ENCODE measurements around the gene SPECC1L.
"Not testable (repeated sequence)": the region's sequence is repeated elsewhere in the genome, so short reads cannot be mapped to it uniquely, and the experiment has no call there.

Gene SPECC1L

GRCh38 chr22:24285245-24285644, 14.6 kb downstream of the SPECC1L start:
- Mint-ChIP-seq H3K27ac (peak overlapping the region; percentile 24), H3K27me3 (peaks cover 5% of the 10 kb centered on the region), H3K9me3 (no peaks in the 10 kb centered on the region), H3K4me3 (no peak overlapping the region), H3K4me1 (peaks cover 47% of the 10 kb centered on the region), H3K36me3 (peaks cover 22% of the 10 kb centered on the region)
- CTCF ChIA-PET: interaction anchor here (1.0 to 2.1 kb wide), 4 partner anchors 17 to 237 kb away, joined by 3 to 5 read pairs (median 4); no protein-coding TSS in a partner anchor
- no peak for DNase-seq

DNA sequence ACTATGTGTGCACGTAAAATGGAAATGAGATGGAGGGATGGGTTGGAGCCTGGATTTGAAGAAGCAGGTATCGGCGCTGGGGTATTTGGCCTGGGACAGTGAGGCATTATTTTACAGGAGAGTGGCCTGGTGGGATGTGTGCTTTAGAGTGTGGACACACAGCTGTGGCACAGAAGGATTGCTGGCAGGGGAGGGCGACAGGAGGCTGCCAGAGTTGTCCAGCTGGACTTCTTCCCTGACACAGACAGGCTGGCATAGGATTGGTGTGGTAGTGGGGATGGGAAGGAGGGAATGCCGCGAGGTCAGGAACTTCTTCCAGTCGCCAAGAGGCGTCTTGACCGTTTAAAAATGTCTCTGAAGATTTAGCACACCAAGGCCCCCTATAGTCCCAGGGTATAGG, 16.6 kb downstream of the SPECC1L start:
- H3K27ac Mint-ChIP-seq, CTCF ChIA-PET, DNase-seq, H3K9me3 Mint-ChIP-seq, H3K4me3 Mint-ChIP-seq, H3K27me3 Mint-ChIP-seq: not testable (repeated sequence)
- Mint-ChIP-seq H3K36me3 (peaks cover 13% of the 10 kb centered on the region), H3K4me1 (peaks cover 34% of the 10 kb centered on the region)

DNA sequence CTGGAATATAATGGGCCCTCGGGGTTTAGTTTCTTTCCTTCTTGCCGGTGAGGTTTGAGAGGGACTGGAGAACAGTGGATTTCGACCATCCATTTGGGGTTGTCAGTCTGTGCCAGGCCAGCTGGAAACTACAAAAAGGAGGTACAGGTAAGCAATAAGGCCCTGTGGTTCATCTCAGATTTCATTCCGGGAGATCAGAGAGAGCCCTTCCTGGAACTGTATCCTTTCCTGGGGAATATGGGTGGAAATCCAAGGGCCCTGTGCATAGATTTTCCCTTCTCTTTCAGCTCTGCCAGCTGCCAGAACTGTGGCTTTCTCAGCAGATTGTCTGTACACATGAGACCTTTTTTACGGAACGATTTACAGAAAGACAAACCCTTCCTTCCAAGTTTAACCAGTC, 17.2 kb downstream of the SPECC1L start:
- DNase-seq, H3K9me3 Mint-ChIP-seq, H3K27ac Mint-ChIP-seq, H3K4me3 Mint-ChIP-seq, H3K36me3 Mint-ChIP-seq, CTCF ChIA-PET, H3K27me3 Mint-ChIP-seq: not testable (repeated sequence)
- peaks cover 30% of the 10 kb centered on the region for H3K4me1 Mint-ChIP-seq

DNA sequence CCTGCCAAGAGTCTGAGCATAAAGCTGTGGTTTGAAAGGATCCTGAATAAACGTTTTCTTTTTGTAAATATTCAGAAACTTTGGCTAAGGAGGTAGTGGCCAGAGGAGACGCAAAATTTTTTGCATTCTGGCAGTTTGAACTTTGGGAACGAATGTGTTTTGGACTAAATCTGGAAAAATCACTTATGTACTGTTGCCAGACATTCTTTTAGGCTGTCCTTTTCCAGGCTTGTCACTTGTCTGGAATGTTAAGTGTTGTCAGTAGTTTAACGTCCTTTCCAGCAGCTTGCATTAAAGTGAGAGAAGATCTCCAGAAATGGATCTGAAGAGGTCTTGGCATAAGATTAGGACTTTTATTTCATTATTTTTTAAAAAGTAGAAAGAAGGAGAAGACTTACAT, 18.5 kb downstream of the SPECC1L start:
- H3K27me3 Mint-ChIP-seq: no peaks in the 10 kb centered on the region
- H3K36me3 Mint-ChIP-seq: peaks cover 6% of the 10 kb centered on the region
- no peaks in the 10 kb centered on the region for H3K9me3 Mint-ChIP-seq
- H3K4me3 Mint-ChIP-seq: no peak overlapping the region
- DNase-seq: no peak
- CTCF ChIA-PET: interaction anchor here (0.9 kb wide), 1 partner anchor 59 kb away, joined by 3 read pairs; no protein-coding TSS in a partner anchor
- peaks cover 23% of the 10 kb centered on the region for H3K4me1 Mint-ChIP-seq
- H3K27ac Mint-ChIP-seq: no peak overlapping the region

DNA sequence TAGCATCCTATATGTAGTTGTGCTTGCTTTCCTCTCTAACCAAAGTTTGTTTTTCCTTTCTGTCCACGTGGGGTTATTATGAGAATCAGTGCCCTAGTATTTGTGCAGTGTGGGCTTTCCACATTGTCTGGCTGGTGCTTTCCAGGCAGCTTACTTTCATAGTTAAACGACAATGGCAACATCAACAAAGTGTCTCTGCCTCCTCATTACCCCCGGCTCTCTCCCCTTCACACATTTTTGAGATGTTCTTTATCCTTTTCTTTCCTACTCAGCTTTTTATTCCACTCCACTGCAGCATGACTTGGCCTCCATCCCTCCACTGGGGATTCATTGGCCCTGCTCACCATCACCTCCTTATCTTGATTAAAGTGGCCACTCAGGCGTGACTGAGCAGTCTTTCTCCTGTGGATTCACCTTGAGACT, 19.1 kb downstream of the SPECC1L start:
- CTCF ChIA-PET: no interaction called here
- Mint-ChIP-seq H3K27me3 (no peaks in the 10 kb centered on the region), H3K36me3 (peaks cover 6% of the 10 kb centered on the region), H3K4me3 (no peak overlapping the region), H3K4me1 (peaks cover 20% of the 10 kb centered on the region), H3K9me3 (no peaks in the 10 kb centered on the region), H3K27ac (no peak overlapping the region)
- DNase-seq: no peak

DNA sequence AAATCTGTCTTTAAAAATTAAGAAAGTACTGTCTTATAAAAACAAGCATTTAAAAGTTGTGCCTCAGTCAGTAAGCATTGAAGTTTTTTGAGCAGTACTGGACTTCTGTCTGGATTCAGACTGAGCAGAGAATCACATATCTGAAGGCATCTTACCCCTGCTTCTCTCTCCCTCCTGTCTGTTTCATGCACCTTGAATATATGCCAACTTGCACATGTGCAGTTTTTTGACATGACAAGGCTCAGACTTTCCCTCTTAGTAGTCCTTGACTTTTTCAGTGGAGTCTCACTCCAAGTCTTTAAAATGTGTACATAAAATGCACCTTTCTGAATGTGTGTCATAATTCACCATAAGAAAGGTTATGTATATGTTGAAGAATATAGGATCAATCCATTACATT, 19.8 kb downstream of the SPECC1L start:
- DNase-seq: no peak
- CTCF ChIA-PET: no interaction called here
- Mint-ChIP-seq H3K9me3 (no peaks in the 10 kb centered on the region), H3K4me3 (no peak overlapping the region), H3K36me3 (peaks cover 6% of the 10 kb centered on the region), H3K4me1 (peaks cover 13% of the 10 kb centered on the region), H3K27me3 (no peaks in the 10 kb centered on the region), H3K27ac (no peak overlapping the region)

DNA sequence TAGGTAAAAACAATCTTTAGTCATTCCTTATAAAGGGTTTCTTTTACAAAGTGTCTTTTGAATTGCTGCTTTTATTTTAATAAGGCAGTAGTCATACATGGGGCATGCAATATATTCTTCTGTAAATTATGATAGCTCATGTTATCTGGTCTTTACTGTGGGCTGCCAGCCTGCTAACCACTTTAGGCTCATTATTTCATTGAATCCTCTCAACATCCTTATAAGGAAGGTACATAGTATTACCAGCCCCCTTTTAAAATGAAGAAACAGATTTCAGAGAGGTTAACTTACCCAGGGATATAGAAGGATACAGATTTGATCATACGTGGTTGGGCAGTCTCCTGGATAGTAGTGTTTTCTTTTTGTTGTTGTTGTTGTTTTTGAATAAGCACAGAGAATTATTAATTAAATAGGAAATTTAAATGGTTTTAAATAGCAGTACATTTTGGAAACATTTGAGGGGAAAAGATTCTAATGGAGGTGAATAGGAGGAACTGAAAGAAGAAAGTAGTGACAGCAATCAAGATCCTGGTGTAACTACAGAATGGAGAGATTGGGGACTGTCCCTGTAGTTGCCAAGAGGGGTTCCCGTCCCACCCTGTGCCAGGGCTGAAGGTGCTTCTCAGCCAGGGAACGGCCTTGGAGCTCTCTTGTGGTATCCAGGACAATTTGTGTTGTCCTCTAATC, 21.0 kb downstream of the SPECC1L start:
- CTCF ChIA-PET: no interaction called here

DNA sequence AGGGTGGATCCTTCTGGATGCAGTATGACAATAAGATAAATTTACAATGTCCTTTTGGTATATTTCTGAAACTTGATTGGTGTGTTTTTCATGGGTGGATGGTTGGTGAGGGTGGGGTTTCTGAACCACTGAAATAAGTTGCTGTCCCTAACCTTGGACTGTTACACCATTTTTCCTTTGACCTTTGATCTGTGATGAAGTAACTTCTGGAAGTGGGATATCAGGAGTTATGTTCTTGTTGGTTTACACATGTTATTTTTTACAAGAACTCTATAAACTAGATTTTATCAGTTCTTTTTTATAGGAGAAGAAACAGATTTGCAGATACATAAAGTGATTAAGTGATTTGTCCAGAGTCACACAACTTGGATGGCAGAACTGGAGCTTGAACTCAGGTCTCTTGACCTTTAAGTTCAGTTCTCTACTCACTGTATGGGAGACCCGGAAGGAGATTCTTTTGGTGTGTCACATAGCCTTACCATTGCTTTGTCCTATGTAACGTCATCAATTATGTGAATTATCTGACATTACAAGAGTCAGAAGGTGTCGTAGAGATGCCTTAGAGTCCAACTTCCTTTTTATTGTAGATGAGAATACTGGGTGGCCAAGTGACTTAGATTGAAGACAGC, 21.7 kb downstream of the SPECC1L start:
- H3K4me3 Mint-ChIP-seq, DNase-seq, H3K27ac Mint-ChIP-seq, H3K36me3 Mint-ChIP-seq, H3K27me3 Mint-ChIP-seq, CTCF ChIA-PET, H3K9me3 Mint-ChIP-seq, H3K4me1 Mint-ChIP-seq: not testable (repeated sequence)

More for the DNA sequence above, 21.0 kb downstream of the SPECC1L start:
- H3K4me1 Mint-ChIP-seq: peaks cover 2% of the 10 kb centered on the region
- DNase-seq: no peak
- no peaks in the 10 kb centered on the region for H3K27me3 Mint-ChIP-seq
- peaks cover 6% of the 10 kb centered on the region for H3K36me3 Mint-ChIP-seq
- no peak overlapping the region for H3K27ac Mint-ChIP-seq
- no peak overlapping the region for H3K4me3 Mint-ChIP-seq
- no peaks in the 10 kb centered on the region for H3K9me3 Mint-ChIP-seq

DNA sequence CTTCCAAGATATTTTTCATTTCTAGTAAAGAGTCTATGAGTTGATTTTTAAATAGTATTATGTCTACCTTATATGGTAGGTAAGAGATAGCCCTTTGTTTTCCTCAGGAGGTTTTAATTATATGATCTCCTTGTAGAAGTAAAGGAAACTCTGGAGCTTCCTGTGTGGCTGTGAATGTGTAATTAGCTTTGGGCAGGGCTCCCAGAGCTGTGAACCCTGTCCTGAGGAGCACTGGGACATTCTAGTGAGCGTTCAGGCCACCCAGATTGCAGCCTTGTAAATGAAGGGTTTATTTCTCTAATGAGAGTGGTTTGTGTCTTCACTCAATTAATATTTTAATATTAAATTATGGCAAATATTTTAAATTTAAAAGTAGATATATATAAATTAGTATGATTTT, 24.3 kb downstream of the SPECC1L start:
- H3K27ac Mint-ChIP-seq, H3K4me3 Mint-ChIP-seq, H3K27me3 Mint-ChIP-seq, DNase-seq, H3K36me3 Mint-ChIP-seq, H3K4me1 Mint-ChIP-seq, CTCF ChIA-PET, H3K9me3 Mint-ChIP-seq: not testable (repeated sequence)

- not testable (repeated sequence) for DNase-seq, H3K4me3 Mint-ChIP-seq, H3K27me3 Mint-ChIP-seq, H3K9me3 Mint-ChIP-seq, H3K27ac Mint-ChIP-seq
- H3K4me1 Mint-ChIP-seq: peaks cover 43% of the 10 kb centered on the region
- H3K36me3 Mint-ChIP-seq: peaks cover 20% of the 10 kb centered on the region
- CTCF ChIA-PET: interaction anchor here (0.8 kb wide), 1 partner anchor 27 kb away, joined by 3 read pairs; no protein-coding TSS in a partner anchor
Measured at GRCh38 chr22:24298497-24299155, 28.0 kb downstream of the SPECC1L start.

- Mint-ChIP-seq H3K4me1 (peaks cover 61% of the 10 kb centered on the region), H3K36me3 (peaks cover 34% of the 10 kb centered on the region)
- not testable (repeated sequence) for H3K27ac Mint-ChIP-seq, H3K4me3 Mint-ChIP-seq, DNase-seq, H3K27me3 Mint-ChIP-seq, H3K9me3 Mint-ChIP-seq
- CTCF ChIA-PET: interaction anchor here (0.7 kb wide), 1 partner anchor 33 kb away, joined by 3 read pairs; no protein-coding TSS in a partner anchor
Measured at GRCh38 chr22:24300522-24300921, 29.9 kb downstream of the SPECC1L start.

- H3K9me3 Mint-ChIP-seq: peaks cover 4% of the 10 kb centered on the region
- H3K36me3 Mint-ChIP-seq: peaks cover 45% of the 10 kb centered on the region
- no peaks in the 10 kb centered on the region for H3K27me3 Mint-ChIP-seq
- peak overlapping the region; percentile 6 for H3K27ac Mint-ChIP-seq
- no peak overlapping the region for H3K4me3 Mint-ChIP-seq
- DNase-seq: no peak
- H3K4me1 Mint-ChIP-seq: peaks cover 69% of the 10 kb centered on the region
- CTCF ChIA-PET: interaction anchor here (0.6 to 1.8 kb wide), 2 partner anchors 17 to 758 kb away, joined by 3 to 5 read pairs; no protein-coding TSS in a partner anchor
Measured at GRCh38 chr22:24302591-24302990, 32.0 kb downstream of the SPECC1L start.

DNA sequence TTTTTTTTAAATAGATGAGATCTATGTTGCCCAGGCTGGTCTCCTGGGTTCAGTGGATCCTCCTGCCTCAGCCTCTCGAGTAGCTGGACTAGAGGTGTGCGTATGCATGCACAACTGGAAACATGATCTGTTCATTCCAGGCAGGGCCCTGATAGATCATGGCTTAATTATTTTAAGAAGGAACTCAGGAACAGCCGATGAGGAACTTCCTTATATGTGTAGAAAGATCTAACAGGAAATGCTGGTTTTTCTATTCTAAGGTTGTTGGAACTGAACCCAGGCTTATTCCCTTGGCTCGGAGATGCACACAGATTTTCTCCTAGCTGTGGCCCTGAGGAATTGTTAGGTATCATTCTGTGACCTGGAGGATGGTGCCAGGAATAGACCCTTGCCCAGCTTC, 32.4 kb downstream of the SPECC1L start:
- CTCF ChIA-PET: interaction anchor here (0.6 to 1.8 kb wide), 2 partner anchors 17 to 758 kb away, joined by 3 to 5 read pairs; no protein-coding TSS in a partner anchor
- peaks cover 45% of the 10 kb centered on the region for H3K36me3 Mint-ChIP-seq
- DNase-seq: no peak
- H3K4me3 Mint-ChIP-seq: no peak overlapping the region
- no peak overlapping the region for H3K27ac Mint-ChIP-seq
- no peaks in the 10 kb centered on the region for H3K27me3 Mint-ChIP-seq
- H3K9me3 Mint-ChIP-seq: peaks cover 4% of the 10 kb centered on the region
- peaks cover 69% of the 10 kb centered on the region for H3K4me1 Mint-ChIP-seq

- Mint-ChIP-seq H3K36me3 (peaks cover 50% of the 10 kb centered on the region), H3K4me3 (no peak overlapping the region), H3K9me3 (peaks cover 4% of the 10 kb centered on the region), H3K27me3 (no peaks in the 10 kb centered on the region), H3K4me1 (peaks cover 60% of the 10 kb centered on the region), H3K27ac (no peak overlapping the region)
- CTCF ChIA-PET: no interaction called here
- DNase-seq: no peak
Measured at GRCh38 chr22:24304062-24304675, 33.5 kb downstream of the SPECC1L start.

All from activated naive CD4-positive, alpha-beta T cell treated with anti-CD3 and anti-CD28 coated beads, Interleukin-2, amount 10 ng/mL, durations not matched to agents 7 days and 5 days (primary cell).